Measurements from ENCODE around the gene CLPTM1. TPM values are rescaled to one million over a fixed set of nuclear protein-coding genes. Genes with fewer than 3 reads are reported as not detected.
"Not testable (repeated sequence)": the region's sequence is repeated elsewhere in the genome, so short reads cannot be mapped to it uniquely, and the experiment has no call there.

Gene CLPTM1
- total RNA-seq, 2 experiments from 2014 or later, result 63.8 to 65.3 TPM

DNA sequence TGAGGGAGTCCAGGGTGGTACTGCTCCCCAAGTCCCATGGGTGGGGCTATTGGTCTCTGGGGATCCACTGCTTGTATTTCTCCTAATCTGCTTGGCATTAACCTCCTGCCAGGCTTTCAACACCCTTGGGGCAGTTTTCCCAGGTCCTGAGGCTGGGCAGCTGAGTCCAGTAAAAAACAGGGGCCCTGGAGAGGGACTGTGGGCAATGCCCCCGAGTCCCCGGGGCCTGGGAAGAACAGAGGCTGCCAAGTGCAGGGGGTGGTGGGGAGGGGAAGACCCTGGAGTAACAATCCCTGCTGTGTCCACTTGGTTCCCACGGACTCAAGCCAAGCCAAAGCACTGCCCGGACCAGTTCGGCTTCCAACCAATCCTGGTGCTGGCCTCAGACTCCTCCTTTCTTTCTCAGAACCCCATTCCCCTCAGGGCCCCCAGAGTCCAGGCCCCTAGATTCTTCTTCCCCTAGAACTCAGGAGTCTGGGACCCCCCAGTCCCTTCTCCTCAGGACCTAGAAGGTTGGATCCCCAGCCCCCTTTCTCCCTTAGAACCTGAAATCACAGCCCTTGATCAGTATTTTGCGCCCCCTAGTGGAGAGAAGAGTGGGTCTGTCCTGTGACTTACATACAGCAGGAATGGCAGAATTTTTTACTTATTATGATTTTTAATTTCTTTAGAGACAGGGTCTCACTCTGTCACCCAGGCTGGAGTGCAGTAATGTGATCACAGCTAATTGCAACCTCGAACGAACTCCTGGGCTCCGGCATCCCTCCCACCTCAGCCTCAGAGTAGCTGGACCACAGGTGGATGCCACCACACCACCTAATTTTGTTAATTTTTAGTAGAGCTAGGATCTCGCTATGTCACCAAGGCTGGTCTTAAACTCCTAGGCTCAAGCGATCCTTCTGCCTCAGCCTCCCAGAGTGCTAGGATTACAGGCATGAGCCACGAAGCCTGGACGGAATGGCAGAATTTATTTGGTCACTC lies 3.7 kb upstream of the CLPTM1 start:
- H3K4me3 Mint-ChIP-seq, result no peak overlapping the region
- DNase-seq, result peak; percentile 30
- peaks cover 14% of the 10 kb centered on the region for H3K4me1 Mint-ChIP-seq
- H3K27ac Mint-ChIP-seq, result no peak overlapping the region
- H3K27me3 Mint-ChIP-seq, result no peaks in the 10 kb centered on the region
- H3K36me3 Mint-ChIP-seq, result no peaks in the 10 kb centered on the region
- no peaks in the 10 kb centered on the region for H3K9me3 Mint-ChIP-seq
- POLR2A ChIA-PET, result interaction anchor here (0.7 kb wide), 1 partner anchor 141 kb away, joined by 5 read pairs; no protein-coding TSS in a partner anchor
- ATAC-seq (ENCODE audit: low read depth), result no peak

- Mint-ChIP-seq H3K9me3 (no peaks in the 10 kb centered on the region), H3K4me1 (peaks cover 30% of the 10 kb centered on the region), H3K4me3 (peak overlapping the region; percentile 92), H3K36me3 (no peaks in the 10 kb centered on the region), H3K27me3 (no peaks in the 10 kb centered on the region), H3K27ac (peak overlapping the region; percentile 98)
- POLR2A ChIA-PET, result interaction anchor here (0.6 to 1.5 kb wide), 6 partner anchors 47 to 224 kb away, joined by 3 to 6 read pairs (median 4); partner anchors contain the start of genes BLOC1S3, CLASRP and TRAPPC6A
- ATAC-seq (ENCODE audit: low read depth) (peak; percentile 4), DNase-seq (no peak)
Measured at GRCh38 chr19:44954278-44954648, 917 bp upstream of the CLPTM1 start.

DNA sequence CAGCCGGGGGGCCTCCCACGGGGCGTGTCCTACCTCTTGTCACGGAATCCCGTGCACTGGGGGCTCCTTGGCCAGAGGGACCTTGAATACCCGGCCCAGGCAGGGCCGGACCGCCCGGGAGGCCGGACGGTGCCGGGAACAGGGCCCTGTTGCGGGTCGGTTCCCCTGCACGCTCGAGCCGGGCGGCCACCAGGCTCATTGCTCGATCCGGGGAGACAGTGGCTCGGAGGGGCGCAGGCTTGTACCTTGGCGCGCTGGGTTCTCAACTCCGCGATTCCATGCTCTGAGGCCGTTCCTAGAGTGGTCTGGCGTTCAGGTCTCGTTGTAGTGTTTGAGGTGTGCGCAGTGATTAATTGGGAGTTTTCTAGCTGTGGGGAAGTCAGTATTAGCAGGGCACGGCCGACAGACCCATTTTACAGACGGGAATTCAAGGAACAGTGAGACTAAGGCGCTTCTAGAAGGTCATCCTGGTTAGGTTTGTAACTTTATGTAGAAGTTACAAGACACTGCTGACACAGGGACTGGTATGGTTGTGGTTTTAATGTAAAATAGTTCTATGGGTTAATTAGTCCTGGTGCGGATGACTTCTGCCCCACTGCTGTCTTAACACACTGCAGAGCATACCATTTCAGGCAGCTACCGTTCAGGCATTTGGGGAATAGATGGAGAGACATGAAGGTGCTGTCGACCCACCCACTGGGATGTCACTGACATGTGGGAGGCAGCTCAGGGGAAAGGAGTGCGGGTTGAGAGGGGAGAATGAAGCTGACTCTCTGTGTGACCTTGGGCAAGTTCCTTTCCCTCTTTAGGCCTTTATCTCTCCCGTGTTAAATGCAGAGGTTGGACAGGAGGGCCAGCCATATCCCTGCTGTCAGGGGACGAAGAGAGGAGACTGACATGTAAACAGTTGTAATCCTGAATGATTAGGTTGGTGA lies 592 bp downstream of the CLPTM1 start:
- Mint-ChIP-seq H3K4me1 (peaks cover 34% of the 10 kb centered on the region), H3K27me3 (no peaks in the 10 kb centered on the region), H3K4me3 (peak overlapping the region; percentile 94), H3K36me3 (peaks cover 1% of the 10 kb centered on the region), H3K9me3 (no peaks in the 10 kb centered on the region), H3K27ac (peak overlapping the region; percentile 85)
- POLR2A ChIA-PET, result interaction anchor here (0.5 kb wide), 1 partner anchor 57 kb away, joined by 3 read pairs; no protein-coding TSS in a partner anchor
- peak; percentile 21 for ATAC-seq (ENCODE audit: low read depth)
- DNase-seq, result no peak

DNA sequence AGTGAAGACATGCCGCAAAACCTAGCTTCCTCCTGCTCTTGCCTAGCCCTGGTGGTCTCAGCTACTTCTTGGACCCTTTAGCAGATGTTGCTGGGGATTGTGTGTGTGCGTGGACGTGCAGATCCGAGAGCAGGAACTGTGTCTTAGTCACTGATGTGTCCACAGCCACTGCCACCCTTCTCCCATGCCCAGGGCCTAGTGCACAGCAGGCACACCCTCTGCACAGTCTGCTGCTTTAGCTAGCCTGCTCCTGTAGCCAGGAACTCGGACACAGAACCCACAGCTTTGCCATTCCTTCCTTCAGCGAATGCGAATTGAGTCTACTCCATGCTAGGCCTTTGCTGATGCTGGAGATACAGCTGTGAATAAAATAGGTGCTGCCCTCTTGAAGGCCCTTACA lies 2.3 kb downstream of the CLPTM1 start:
- no peaks in the 10 kb centered on the region for H3K27me3 Mint-ChIP-seq
- no peak for ATAC-seq (ENCODE audit: low read depth)
- H3K36me3 Mint-ChIP-seq, result peaks cover 6% of the 10 kb centered on the region
- H3K4me1 Mint-ChIP-seq, result peaks cover 35% of the 10 kb centered on the region
- no peak overlapping the region for H3K4me3 Mint-ChIP-seq
- no peaks in the 10 kb centered on the region for H3K9me3 Mint-ChIP-seq
- no peak overlapping the region for H3K27ac Mint-ChIP-seq
- POLR2A ChIA-PET, result no interaction called here
- DNase-seq, result no peak

DNA sequence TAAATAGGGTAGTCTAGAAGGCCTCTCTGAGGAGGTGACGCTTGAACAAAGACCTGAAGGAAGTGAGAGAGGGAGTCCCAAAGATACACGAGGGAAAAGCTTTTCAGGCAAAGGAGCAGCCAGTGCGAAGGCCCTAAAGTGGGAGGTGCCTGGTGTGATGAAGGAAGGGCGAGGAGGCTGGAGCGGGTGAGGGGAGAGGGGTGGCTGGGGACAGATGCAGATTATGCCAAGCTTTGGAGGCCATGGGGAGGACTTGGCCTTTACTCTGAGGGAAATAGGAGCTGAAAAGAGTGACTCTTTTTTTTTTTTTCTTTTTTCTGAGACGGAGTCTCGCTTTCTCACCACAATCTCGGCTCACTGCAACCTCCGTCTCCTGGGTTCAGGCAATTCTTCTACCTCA lies 2.9 kb downstream of the CLPTM1 start:
- POLR2A ChIA-PET, result interaction anchor here (0.6 kb wide), 1 partner anchor 20 kb away, joined by 3 read pairs; no protein-coding TSS in a partner anchor
- DNase-seq (no peak), ATAC-seq (ENCODE audit: low read depth) (no peak)
- Mint-ChIP-seq H3K4me3 (peak overlapping the region; percentile 7), H3K27me3 (no peaks in the 10 kb centered on the region), H3K9me3 (no peaks in the 10 kb centered on the region), H3K27ac (no peak overlapping the region), H3K36me3 (peaks cover 8% of the 10 kb centered on the region), H3K4me1 (peaks cover 35% of the 10 kb centered on the region)

- H3K9me3 Mint-ChIP-seq, result no peaks in the 10 kb centered on the region
- DNase-seq (no peak), ATAC-seq (ENCODE audit: low read depth) (no peak)
- no peaks in the 10 kb centered on the region for H3K27me3 Mint-ChIP-seq
- no peak overlapping the region for H3K4me3 Mint-ChIP-seq
- H3K27ac Mint-ChIP-seq, result peak overlapping the region; percentile 36
- H3K36me3 Mint-ChIP-seq, result peaks cover 14% of the 10 kb centered on the region
- H3K4me1 Mint-ChIP-seq, result peaks cover 30% of the 10 kb centered on the region
- POLR2A ChIA-PET, result no interaction called here
Measured at GRCh38 chr19:44959691-44960090, 4.5 kb downstream of the CLPTM1 start.

GRCh38 chr19:44960906-44961728 lies 5.9 kb downstream of the CLPTM1 start:
- Mint-ChIP-seq H3K4me3 (no peak overlapping the region), H3K27me3 (no peaks in the 10 kb centered on the region), H3K36me3 (peaks cover 16% of the 10 kb centered on the region), H3K9me3 (no peaks in the 10 kb centered on the region), H3K4me1 (peaks cover 26% of the 10 kb centered on the region), H3K27ac (no peak overlapping the region)
- DNase-seq, result no peak
- POLR2A ChIA-PET, result no interaction called here
- no peak for ATAC-seq (ENCODE audit: low read depth)

GRCh38 chr19:44961821-44962220 lies 6.6 kb downstream of the CLPTM1 start:
- Mint-ChIP-seq H3K27me3 (no peaks in the 10 kb centered on the region), H3K9me3 (no peaks in the 10 kb centered on the region), H3K27ac (no peak overlapping the region), H3K4me3 (no peak overlapping the region), H3K4me1 (peaks cover 19% of the 10 kb centered on the region), H3K36me3 (peaks cover 17% of the 10 kb centered on the region)
- DNase-seq (no peak), ATAC-seq (ENCODE audit: low read depth) (no peak)
- POLR2A ChIA-PET, result no interaction called here

- POLR2A ChIA-PET, result interaction anchor here (0.5 kb wide), 1 partner anchor 240 kb away, joined by 3 read pairs; no protein-coding TSS in a partner anchor
- Mint-ChIP-seq H3K9me3 (no peaks in the 10 kb centered on the region), H3K4me1 (peaks cover 3% of the 10 kb centered on the region), H3K36me3 (peaks cover 11% of the 10 kb centered on the region), H3K27me3 (no peaks in the 10 kb centered on the region), H3K4me3 (no peak overlapping the region), H3K27ac (no peak overlapping the region)
- no peak for DNase-seq
- no peak for ATAC-seq (ENCODE audit: low read depth)
Measured at GRCh38 chr19:44968118-44968517, 12.9 kb downstream of the CLPTM1 start.

DNA sequence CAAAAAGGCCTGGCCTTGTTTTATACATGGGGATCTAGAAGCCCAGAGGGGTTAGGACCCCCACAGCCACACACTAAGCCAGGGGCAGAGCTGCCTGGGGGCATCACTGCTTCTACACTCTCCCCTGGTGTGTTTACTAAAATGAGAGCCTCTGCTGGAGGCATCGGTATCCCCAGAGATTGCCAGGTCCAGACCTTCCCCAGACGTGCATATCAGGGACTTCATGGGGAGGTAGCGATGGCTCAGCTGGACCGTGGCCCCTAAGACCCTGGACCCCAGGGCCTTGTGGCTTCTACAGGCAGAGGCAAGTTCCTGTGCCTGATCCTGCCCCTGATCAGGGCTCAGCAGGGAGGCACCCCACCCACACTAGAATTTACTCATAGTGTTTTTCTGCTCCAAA lies 13.5 kb downstream of the CLPTM1 start:
- ATAC-seq (ENCODE audit: low read depth) (no peak), DNase-seq (no peak)
- POLR2A ChIA-PET, result interaction anchor here (0.5 kb wide), 1 partner anchor 239 kb away, joined by 3 read pairs; no protein-coding TSS in a partner anchor
- peaks cover 3% of the 10 kb centered on the region for H3K4me1 Mint-ChIP-seq
- no peaks in the 10 kb centered on the region for H3K9me3 Mint-ChIP-seq
- H3K27me3 Mint-ChIP-seq, result no peaks in the 10 kb centered on the region
- no peak overlapping the region for H3K27ac Mint-ChIP-seq
- H3K36me3 Mint-ChIP-seq, result peaks cover 10% of the 10 kb centered on the region
- no peak overlapping the region for H3K4me3 Mint-ChIP-seq

DNA sequence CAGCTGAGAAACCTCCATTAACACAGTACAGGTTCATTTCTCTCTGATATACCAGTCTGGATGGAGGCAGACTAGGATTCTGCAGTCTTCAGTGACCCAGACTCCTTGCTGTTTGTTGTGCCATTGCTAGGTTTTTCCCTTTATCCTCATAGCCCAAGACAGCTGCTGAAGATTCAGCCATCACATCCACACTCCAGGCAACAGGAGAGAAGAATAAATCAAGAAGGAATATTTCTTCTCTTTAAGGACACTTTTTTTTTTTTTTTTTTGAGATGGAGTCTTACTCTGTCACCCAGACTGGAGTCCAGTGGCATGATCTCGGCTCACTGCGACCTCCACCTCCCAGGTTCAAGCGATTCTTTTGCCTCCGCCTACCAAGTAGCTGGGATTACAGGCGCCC lies 14.3 kb downstream of the CLPTM1 start:
- Mint-ChIP-seq H3K27ac (no peak overlapping the region), H3K27me3 (no peaks in the 10 kb centered on the region), H3K36me3 (peaks cover 10% of the 10 kb centered on the region), H3K4me3 (no peak overlapping the region), H3K4me1 (peaks cover 3% of the 10 kb centered on the region), H3K9me3 (no peaks in the 10 kb centered on the region)
- DNase-seq (no peak), ATAC-seq (ENCODE audit: low read depth) (no peak)
- POLR2A ChIA-PET, result no interaction called here

- H3K36me3 Mint-ChIP-seq; H3K9me3 Mint-ChIP-seq; POLR2A ChIA-PET; H3K4me3 Mint-ChIP-seq; H3K27me3 Mint-ChIP-seq; H3K27ac Mint-ChIP-seq; DNase-seq; H3K4me1 Mint-ChIP-seq; ATAC-seq (ENCODE audit: low read depth): not testable (repeated sequence)
Measured at GRCh38 chr19:44971451-44971850, 16.3 kb downstream of the CLPTM1 start.

All from activated naive CD8-positive, alpha-beta T cell treated with anti-CD3 and anti-CD28 coated beads, Interleukin-2, amount 10 ng/mL, durations not matched to agents 7 days and 5 days (primary cell).